A549 treated with DMSO at 1 μM for 4 hours (cell line): ENCODE measurements around the gene PRKG2. TPM values are rescaled to one million over a fixed set of nuclear protein-coding genes. Genes with fewer than 3 reads are reported as not detected.

Source experiments
- total RNA-seq: library from RNA; stranded (reverse); fragments of 200-300 nt; extraction: Qiagen RNA extraction; gene quantifications from 5 replicates; pipeline ENCODE4 v1.2.3, GENCODE V29; 2022; ENCODE audit warnings: low read depth

Gene PRKG2
- total RNA-seq: 0.72 to 1.8 TPM (median 0.85 TPM) in 5 replicates

GRCh38 chr4:81214881-81215868, at the start of gene PRKG2:
PRKG2 (minus strand) TSS chr4:81215222; CDS start chr4:81205047, 10,175 bp downstream.

Other genes with a start within 250 kb of the PRKG2 start
- gene BMP3, start 184.5 kb downstream of the PRKG2 start, total RNA-seq: not detected in 5 replicates